GM21381 (cell line): ENCODE data around the gene CFL1.
"Not testable (repeated sequence)": the region's sequence is repeated elsewhere in the genome, so short reads cannot be mapped to it uniquely, and the experiment has no call there.

Source experiments
- ATAC-seq: cut with Tn5 transposase; IDR thresholded peaks from one replicate; pipeline ENCODE4 v1.9.1; 2021; ENCODE audit warnings: mild to moderate bottlenecking, moderate library complexity; ENCODE audit not compliant: unreplicated experiment

CFL1 gene

DNA sequence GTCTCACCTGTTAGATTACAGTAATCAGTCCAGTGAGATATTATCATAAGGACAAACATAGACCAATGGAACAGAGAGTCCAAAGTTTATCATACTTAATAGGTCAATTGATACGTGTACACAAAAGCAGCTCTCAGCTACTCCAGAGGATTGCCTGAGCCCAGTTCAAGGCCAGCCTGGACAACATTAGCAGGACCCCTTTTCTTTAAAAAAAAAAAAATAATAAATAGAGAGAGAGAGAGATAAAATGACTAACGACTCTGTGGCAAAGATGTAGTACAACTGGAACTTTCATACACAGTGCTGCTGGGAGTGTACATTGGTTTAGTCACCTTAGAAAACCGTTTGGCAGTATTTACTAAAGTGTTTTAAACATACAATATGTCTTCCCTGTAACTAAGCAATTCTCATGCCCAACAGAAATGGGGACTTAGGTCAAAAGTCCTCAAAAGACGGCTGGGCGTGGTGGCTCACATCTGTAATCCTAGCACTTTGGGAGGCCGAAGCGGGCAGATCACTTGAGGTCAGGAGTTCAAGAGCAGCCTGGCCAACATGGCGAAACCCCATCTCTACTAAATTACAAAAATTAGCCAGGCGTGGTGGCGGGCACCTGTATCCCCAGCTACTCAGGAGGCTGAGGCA is 13.6 kb downstream of the CFL1 start:
- no peak for ATAC-seq

DNA sequence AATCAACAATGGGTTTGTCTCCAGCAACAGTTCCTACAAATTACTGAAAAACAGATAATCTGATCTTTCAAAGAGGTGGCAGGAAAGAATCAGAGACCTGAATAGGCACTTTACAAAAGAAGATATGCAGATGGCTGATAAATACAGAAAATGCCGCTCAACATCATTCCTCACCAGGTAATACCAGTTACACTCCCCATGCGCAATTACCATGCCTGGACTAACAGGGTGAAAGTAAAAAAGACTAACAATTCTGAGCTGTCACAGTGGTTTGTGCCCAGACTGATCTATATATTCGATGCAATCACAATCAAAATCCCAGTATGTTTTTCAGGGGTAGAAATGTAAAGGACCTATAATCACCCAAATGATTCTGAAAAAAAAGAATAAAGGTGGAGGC is 14.2 kb downstream of the CFL1 start:
- no peak for ATAC-seq

DNA sequence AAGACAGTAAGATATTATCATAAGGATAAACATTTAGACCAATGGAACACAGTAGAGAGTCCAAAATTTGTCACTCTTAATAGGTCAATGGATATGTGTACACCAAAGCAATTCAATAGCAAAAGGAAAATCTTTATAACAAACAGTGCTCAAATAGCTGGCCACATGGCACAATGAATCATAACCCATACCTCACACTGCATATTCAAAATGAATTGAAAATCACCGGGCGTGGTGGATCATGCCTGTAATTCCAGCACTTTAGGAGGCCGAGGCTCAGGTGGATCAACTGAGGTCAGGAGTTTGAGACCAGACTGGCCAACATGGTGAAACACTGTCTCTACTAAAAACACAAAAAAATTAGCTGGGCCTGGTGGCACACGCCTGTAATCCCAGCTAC is 15.8 kb downstream of the CFL1 start:
- no peak for ATAC-seq

- ATAC-seq, result no peak
These were observed 23.8 kb downstream of the CFL1 start for GRCh38 chr11:65834202-65834601.

DNA sequence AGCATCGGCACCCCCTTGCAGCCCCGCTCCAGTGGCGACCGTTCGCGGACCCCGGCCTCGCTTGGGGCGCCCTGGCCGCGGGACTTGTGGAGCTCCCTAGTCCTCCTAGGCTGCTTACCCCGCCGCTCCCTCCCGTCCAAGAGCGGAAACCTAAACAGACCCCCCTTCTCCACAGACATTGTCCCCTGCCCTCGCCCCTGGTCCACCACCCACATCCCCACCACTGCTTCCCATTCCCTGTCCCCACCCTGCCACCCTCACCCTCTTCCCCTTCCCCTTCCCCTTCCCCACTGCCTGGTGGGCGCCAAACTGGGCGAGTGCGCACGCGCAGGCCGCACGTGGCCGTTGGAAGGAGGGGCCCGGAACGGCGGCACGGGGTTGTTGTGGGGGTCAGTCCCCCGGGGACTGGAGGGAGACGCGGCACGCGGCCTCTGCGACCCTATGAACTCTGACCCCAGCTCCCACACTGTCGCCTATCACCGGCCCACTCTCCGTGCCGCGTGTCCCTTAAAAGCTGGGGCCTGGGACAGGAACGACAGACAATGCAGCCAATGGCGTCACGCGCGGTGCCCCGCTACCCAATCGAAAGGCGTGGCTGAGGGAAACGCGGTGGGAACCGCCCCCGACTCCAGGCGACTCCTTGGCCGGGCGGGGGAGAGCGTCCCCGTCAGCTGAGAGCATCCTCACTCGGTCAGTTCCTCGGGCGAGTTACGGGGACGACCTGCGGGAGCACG is 24.5 kb downstream of the CFL1 start, which contains the start of gene SNX32:
Gene SNX32, plus strand, starts transcription at position 667 of the 734 bp plus-strand sequence. CDS start 103 bp downstream, outside the sequence.
- peak; percentile 89 for ATAC-seq

- ATAC-seq, result not testable (repeated sequence)
These were observed 25.7 kb downstream of the CFL1 start for GRCh38 chr11:65832231-65832630.

DNA sequence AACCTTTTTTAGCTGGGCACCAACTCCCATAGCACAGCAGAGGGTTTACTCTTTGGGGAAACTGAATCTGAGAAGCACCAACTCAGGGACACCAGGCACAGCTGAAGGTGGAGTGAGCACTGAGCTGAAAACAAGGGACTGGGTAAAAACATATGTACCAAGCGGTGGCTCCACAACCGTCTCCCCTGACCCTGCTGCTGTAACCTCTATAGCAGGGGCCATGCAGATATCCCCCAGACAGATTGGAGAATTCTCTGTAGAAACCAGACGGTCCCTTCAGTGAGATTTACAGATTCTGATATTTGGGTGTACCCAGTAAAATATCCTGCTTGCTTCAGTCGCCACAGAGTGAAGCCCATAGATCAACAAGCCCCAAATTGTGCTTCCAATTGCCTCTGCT is 28.5 kb downstream of the CFL1 start:
- ATAC-seq, result no peak

- no peak for ATAC-seq
These were observed 30.8 kb downstream of the CFL1 start for GRCh38 chr11:65826984-65827735.

DNA sequence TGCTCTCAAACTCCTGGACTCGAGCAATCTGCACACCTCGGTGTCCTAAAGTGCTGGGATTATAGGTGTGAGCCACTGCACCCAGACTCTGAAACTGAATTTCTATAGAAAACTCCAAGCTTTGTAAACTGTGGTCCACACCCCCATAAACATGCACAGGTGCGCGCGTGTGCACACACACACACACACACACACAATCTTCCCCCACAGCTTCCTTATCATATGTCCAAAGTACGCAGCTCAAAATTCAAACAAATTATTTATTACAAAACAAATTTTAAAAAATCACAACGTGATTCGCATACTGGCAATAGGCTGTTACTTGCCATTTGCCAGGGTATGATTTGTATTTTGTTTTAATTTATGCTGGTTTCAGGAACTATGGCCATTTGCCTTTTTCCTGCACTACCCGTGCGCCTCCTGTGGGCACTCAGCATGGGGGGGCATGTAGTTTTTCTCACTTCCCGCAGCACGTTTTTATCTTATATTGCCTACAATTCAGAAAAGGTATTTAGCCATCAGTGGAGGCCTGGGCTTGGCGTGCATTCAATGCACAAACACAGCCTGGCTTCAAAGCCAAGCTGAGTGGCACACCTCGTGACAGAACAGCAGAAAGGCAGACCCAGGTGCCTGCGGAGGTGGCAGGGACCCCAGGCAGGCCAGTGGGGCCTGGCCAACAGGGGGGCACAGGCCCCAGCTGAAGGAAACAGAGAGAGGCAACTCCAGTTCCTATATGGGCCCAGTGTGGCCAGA is 35.0 kb downstream of the CFL1 start:
- no peak for ATAC-seq

GRCh38 chr11:65821107-65821506 is 36.9 kb downstream of the CFL1 start:
- no peak for ATAC-seq

GRCh38 chr11:65817835-65818680 is 39.9 kb downstream of the CFL1 start:
- ATAC-seq, result peak; percentile 80

DNA sequence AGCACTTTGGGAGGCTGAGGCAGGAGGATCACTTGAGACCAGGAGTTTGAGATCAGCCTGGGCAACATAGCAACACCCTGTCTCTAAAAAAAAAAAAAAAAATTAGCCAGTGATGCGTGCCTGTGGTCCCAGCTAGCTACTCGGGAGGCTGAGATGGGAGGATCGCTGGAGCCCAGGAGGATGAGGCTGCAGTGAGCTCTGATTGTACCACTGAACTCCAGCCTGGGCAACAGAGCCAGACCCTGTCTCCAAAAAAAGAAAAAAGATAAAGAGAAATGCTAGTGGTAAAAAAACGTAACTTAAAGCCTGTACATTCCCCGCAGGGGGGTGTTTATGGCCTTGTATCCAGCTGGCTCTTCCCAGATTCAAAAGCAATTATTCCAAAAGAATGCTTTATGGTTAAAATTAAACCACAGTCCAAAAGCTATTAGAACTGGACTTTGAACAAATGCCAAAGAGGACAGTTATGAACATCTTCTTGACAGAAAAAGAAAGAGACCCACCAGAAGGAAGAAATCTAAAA is 40.6 kb downstream of the CFL1 start:
- no peak for ATAC-seq

DNA sequence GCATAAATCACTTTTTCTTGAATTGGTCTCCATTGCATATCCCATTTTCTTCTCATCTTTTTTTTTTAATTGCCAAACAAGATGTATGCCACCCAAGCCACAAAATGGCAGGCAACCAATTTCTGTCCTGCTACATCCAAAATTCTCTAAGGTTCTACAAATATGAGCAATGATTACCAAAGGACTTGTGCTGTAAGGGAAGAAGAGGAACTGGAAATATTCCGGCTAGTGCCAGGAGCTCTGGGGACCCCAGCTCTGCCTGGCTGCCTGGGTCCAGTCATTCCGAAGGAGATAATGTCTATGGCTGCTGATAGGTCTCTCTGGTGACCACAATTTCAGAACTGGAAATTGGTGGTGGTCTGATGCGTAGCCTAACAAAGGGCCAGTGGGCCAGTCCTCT is 41.3 kb downstream of the CFL1 start:
- ATAC-seq, result no peak

- no peak for ATAC-seq
These were observed 42.9 kb downstream of the CFL1 start for GRCh38 chr11:65814986-65815565.

DNA sequence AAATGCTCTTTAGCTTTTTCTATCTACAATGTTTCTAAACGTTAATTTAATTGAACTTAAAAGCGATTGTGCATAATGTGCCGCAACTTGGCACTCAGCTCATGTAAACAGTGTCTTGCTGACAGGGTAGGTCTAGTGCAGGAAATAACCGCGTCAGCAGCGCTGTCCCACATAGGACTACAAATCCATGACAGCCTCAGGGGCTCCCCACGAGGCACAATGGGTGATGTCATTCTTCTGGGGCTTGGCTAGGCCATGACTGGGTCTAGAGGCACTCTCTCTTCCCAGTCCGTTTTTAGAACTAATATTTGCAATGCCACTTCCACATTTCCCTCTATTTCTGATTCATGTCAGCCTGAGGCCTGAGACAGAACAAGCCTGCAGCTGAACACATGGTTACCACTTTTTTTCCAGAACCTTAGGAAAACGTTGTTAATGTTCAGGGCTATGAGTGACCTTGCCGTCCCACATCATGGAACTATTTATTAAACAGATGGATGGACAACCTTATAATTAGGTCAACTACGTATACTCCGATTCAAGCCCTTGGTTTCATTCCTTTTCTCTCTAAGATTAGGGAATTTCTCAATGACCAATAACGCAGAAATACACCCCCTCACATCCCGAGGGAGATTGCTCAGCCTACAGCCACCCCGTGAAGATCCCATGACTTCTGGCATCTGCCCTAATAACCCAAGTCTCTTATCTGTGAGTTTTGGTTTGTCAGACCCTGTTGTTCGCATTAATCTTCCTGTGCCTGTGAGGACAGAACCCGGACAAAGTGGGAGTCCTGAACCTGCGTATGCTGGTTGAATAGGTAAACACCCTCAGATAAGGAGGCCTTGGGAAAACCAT is 43.6 kb downstream of the CFL1 start:
- ATAC-seq, result no peak

DNA sequence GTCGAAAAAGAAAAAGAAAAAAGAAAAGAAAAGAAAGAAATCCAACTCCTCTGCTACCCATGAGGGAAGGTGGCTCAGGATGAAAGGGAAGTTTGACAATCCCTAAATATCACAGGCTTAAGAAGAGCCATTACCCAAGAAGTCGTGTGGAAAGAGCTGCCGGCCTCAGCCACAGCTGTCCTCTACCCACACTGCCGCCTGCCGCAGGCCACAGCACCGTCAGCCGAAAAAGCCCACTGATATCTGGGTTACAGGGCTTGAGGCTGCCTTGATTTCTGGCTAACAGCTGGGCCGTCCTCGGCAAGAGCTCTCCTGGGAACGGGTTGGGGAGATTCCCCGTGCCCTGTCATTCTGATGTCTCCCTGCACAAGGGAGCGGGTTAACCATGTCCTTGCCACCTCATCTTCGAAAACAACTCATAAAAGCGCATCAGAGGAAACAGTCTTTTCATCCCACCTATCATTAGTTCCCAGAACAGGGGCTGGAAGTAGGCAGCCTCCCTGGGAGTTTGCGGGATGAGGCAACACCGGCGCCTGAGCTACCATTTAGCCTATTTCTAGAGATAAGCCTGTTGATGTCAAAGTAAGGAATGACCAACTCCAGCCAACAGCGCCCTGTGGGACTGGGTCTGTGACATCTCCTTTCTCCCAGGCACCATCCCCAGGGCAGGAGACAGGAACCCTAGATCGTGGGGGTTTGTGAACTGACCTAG is 46.1 kb downstream of the CFL1 start:
- no peak for ATAC-seq

GRCh38 chr11:65810046-65810868 is 47.7 kb downstream of the CFL1 start:
- no peak for ATAC-seq
